Ishikawa (cell line): ENCODE measurements around the gene FAM98A.

Experiments
- CEBPB ChIP-seq: IDR thresholded peaks from 2 replicates; pipeline ENCODE4 v1.6.1; 2012
- CREB1 ChIP-seq: IDR thresholded peaks from 2 replicates; pipeline ENCODE4 v1.6.1; 2012; ENCODE audit warnings: low read depth
- EGR1 ChIP-seq: IDR thresholded peaks from 2 replicates; pipeline ENCODE4 v1.6.1; 2012
- EP300 ChIP-seq: IDR thresholded peaks from 2 replicates; pipeline ENCODE4 v1.6.1; 2012; ENCODE audit warnings: borderline replicate concordance
- FOXM1 ChIP-seq: IDR thresholded peaks from 2 replicates; pipeline ENCODE4 v1.6.1; 2012; ENCODE audit warnings: low read depth, borderline replicate concordance
- MAX ChIP-seq: IDR thresholded peaks from 2 replicates; pipeline ENCODE4 v1.6.1; 2012
- NFIC ChIP-seq: IDR thresholded peaks from 2 replicates; pipeline ENCODE4 v1.6.1; 2012
- RAD21 ChIP-seq: IDR thresholded peaks from 2 replicates; pipeline ENCODE4 v1.6.1; 2012; ENCODE audit warnings: low read depth
- REST ChIP-seq: IDR thresholded peaks from 2 replicates; pipeline ENCODE4 v1.6.1; 2012; ENCODE audit warnings: low read depth, mild to moderate bottlenecking
- TAF1 ChIP-seq: IDR thresholded peaks from 2 replicates; pipeline ENCODE4 v1.6.1; 2012; ENCODE audit warnings: low read depth, mild to moderate bottlenecking
- TCF12 ChIP-seq: IDR thresholded peaks from 2 replicates; pipeline ENCODE4 v1.6.1; 2012; ENCODE audit warnings: low read depth
- TEAD4 ChIP-seq: IDR thresholded peaks from 2 replicates; pipeline ENCODE4 v1.6.1; 2012
- USF1 ChIP-seq: IDR thresholded peaks from 2 replicates; pipeline ENCODE4 v1.6.1; 2012
- YY1 ChIP-seq: IDR thresholded peaks from 2 replicates; pipeline ENCODE4 v1.6.1; 2012; ENCODE audit warnings: low read depth
- ZBTB7A ChIP-seq: IDR thresholded peaks from 2 replicates; pipeline ENCODE4 v1.6.1; 2012; ENCODE audit warnings: low read depth

Gene FAM98A

GRCh38 chr2:33595385-33595784 lies 3.7 kb downstream of the FAM98A start:
- TF ChIP-seq USF1 (no peak), NFIC (no peak), TEAD4 (no peak), CEBPB (no peak), TAF1 (no peak), TCF12 (no peak), YY1 (no peak), REST (no peak), FOXM1 (no peak), EP300 (no peak)

- TF ChIP-seq YY1 (no peak), TEAD4 (no peak), EGR1 (no peak), FOXM1 (no peak), REST (no peak), TCF12 (no peak), MAX (no peak), TAF1 (no peak), CEBPB (no peak), USF1 (no peak), RAD21 (no peak), EP300 (no peak), NFIC (no peak), CREB1 (no peak), ZBTB7A (no peak)
Measured at GRCh38 chr2:33589444-33589843, 9.7 kb downstream of the FAM98A start.

- TF ChIP-seq REST: no peak
Measured at GRCh38 chr2:33588232-33588631, 10.9 kb downstream of the FAM98A start.

- TF ChIP-seq CREB1 (no peak), CEBPB (no peak), ZBTB7A (no peak), YY1 (no peak), TAF1 (no peak)
Measured at GRCh38 chr2:33586766-33587165, 12.3 kb downstream of the FAM98A start.

GRCh38 chr2:33583194-33583938 lies 15.7 kb downstream of the FAM98A start:
- no peak for TF ChIP-seq TEAD4
- no peak for TF ChIP-seq TCF12
- peak; percentile 60 for TF ChIP-seq RAD21
- TF ChIP-seq CREB1: no peak
- no peak for TF ChIP-seq EP300
- no peak for TF ChIP-seq EGR1
- no peak for TF ChIP-seq ZBTB7A
- TF ChIP-seq NFIC: no peak
- no peak for TF ChIP-seq MAX
